NCI-H1048 (cell line): ENCODE data around the gene FBXO46.
"Not testable (repeated sequence)": the region's sequence is repeated elsewhere in the genome, so short reads cannot be mapped to it uniquely, and the experiment has no call there.

Experiments
- DNase-seq: peaks from one replicate; lab custom pipeline; 2025; lab: John Stamatoyannopoulos, UW

The FBXO46 gene

GRCh38 chr19:45720065-45720464 lies 10.6 kb downstream of the FBXO46 start:
- not testable (repeated sequence) for DNase-seq

GRCh38 chr19:45717983-45718650 lies 12.6 kb downstream of the FBXO46 start:
- DNase-seq: no peak

DNA sequence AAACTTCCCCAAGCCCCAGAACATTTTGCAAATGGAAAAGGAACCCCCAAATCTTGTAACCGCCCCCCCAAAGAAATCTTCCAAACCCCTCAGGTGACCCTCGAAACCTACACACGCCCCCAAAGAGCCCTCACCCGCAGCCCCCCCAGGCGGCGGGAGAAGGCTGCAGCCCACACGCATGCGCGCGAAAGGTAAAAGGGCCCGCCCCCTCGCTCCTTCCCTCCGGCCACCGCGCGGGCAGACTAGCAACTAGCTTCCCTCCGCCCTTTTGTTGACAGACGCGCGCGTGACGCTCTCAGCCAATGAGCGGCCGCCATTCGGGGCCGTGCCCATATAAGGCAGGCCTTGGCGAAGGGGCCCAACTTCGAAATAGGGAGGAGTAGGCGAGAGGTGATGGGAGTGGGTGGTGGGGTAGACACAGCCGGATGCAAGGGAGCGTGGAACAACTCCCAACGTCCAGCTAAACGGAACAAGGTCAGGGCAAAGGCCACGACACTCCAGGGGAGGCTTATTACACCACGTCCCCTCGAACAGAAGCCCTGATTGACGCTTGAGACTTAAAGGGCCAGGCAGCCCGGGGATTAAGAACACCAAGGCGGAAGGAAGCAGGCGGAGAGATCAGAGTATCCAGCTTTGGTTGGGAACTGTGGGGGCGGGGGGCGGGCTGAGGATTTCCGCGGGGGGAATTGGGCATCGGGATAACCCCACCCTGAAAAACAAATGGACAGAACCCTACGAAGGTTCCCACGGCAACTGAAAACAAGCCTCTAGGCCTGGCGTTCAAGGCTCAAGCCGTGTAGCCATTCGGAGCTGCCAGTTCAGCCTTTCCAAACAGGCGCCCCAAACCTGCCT lies 13.3 kb downstream of the FBXO46 start:
- DNase-seq: peak; percentile 97

GRCh38 chr19:45716359-45717130 lies 14.2 kb downstream of the FBXO46 start:
- DNase-seq: no peak

DNA sequence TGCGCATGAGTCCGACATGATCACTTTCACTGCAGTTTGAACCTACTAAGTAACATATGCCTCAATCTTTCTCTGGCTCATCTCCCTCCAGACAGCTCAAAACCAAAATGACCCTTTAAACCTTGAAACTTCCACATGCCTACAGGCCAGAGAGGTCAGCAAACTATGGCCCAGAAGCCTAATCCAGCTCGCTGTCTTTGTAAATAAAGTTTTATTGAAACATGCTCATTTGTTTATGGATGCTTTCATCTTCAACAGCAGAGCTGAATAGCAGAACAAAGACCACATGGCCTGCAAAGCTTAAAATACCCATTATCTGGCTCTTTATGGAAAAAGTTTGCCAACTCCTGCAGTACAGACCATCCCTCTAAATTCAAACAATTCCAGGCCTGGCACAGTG lies 15.6 kb downstream of the FBXO46 start:
- no peak for DNase-seq

GRCh38 chr19:45713141-45713540 lies 17.6 kb downstream of the FBXO46 start:
- DNase-seq: no peak

DNA sequence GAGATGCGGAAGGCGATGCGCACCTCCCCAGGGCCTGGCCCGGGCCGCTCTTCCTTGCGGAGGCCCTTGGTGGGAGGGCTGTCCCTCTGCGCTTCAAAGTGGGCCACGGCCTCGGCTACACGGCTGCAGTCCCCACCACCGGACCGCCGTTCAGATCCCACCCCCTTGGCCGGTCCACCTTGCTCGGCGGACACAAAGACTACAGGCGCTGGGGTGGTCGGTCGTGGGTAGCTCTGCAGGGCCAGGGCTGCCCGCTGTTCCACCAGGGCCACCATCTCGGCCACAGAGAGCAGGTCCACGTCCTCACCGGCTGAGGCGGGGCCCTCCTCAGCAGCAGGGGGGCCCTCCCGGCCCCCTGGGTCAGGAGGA lies 18.0 kb downstream of the FBXO46 start:
- no peak for DNase-seq

GRCh38 chr19:45711851-45712698 lies 18.6 kb downstream of the FBXO46 start:
- DNase-seq: no peak

- no peak for DNase-seq
These were observed 20.2 kb downstream of the FBXO46 start for GRCh38 chr19:45710356-45711130.

- DNase-seq: no peak
These were observed 24.8 kb downstream of the FBXO46 start for GRCh38 chr19:45705710-45706415.

DNA sequence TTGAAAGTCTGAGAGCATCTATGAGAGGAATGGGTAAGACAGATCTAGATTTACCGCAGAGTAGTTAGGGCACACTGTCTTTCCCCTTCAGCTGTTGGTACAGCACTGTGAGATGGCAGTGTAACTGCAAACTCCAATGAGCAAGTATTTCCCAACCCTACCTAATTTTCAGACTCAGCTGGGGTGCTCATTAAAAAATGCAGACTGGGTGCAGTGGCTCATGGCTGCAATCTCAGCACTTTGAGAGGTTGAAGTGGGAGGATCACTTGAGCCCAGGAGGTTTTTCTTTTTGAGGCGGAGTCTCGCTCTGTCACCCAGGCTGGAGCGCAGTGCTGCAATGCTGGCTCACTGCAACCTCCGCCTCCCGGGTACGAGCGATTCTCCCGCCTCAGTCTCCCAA lies 25.6 kb downstream of the FBXO46 start:
- DNase-seq: no peak

GRCh38 chr19:45701676-45702075 lies 29.0 kb downstream of the FBXO46 start:
- no peak for DNase-seq

- DNase-seq: peak; percentile 36
These were observed 37.4 kb downstream of the FBXO46 start for GRCh38 chr19:45693106-45693788.

GRCh38 chr19:45692187-45693105 lies 38.2 kb downstream of the FBXO46 start, which contains the start of gene QPCTL:
Gene QPCTL, plus strand, starts transcription at chr19:45692666. Its CDS starts 38 bp downstream, at chr19:45692704.
- peak; percentile 99 for DNase-seq

DNA sequence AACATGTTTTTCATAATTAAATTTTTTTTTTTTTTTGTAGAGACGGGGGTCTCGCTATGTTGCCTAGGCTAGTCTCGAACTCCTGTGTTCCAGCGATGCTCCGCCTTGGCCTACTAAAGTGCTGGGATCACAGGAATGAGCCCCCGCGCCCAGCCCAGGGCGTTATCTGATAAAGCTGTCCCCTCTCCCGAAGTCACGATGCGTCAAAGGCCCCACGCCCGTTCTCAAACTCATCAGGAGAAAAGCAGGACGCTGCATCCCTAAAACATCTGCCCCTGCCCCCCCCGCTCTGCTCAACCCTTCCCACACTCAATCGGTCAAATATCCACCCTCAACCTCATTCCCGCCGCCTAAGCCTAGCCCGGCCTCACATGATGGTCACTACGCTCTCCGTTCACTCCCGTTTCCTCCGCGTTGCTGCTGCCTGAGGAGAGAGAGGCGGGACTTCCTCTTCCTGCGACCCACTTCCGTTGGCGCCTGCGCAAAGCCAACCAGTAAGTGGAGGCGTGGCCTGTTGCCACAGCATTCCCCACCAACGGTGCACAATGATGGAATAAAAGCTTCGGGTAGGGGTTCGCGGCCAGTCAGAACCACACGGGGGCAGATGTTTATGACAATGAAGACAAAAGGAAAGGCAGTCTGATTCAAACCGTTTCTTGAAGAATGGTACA lies 39.0 kb downstream of the FBXO46 start, which contains the start of gene SNRPD2:
Gene SNRPD2, minus strand, starts transcription at position 438 of the 671 bp plus-strand sequence. Its CDS starts 65 bp downstream, at position 373.
- peak; percentile 82 for DNase-seq

DNA sequence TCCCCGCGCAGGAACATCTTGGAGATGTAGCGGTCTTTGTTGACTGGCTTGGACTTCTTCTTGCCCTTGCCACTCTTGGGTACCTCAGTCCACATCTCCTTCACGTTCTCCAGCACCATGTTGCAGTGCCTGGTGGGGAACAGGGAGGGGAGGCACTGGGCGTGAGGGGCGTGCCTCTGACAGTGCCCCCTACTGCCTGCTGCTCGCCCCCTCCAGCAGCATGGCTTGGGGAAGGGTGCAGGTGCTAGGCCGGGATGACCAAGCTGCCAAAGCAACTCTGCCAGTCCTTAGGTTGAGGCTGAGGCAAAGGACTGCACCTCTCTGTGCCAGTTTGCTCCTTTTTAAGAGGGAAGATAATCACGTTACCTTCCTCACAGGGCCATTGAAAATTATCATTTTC lies 43.1 kb downstream of the FBXO46 start:
- DNase-seq: no peak

DNA sequence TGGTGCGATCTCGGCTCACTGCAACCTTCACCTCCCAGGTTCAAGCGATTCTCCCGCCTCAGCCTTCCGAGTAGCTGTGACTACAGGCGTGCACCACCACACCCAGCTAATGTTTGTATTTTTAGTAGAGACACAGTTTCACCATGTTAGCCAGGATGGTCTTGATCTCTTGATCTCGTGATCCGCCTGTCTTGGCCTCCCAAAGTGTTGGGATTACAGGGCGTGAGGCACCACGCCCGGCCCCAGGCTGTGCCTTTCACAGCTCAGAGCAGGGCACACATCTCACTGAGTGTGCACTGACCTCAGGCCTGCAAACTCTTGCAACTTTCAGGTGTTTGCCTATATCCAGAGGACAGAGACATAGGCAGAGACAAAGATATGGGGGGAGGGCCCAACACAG lies 45.7 kb downstream of the FBXO46 start:
- not testable (repeated sequence) for DNase-seq

DNA sequence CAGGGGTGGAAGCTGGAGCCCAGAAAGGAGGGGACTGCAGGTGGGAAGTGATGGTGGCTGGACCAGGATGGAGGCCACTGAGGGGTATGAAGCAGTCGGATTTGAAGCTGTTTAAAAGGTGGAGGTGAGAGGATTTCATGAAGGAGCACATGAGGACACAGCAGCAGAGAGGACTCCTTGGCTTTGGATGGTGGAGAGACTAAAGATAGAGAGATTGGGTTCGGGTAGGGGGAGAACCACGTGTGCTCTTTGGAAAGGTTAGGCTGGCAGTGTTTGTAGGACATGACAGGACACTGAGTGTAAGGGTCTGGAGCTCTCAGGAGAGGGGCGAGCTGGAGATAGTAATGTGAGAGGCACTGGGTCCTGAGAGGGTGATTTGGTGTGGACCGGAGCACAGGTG lies 47.8 kb downstream of the FBXO46 start:
- no peak for DNase-seq
